Thoracic aorta (tissue), 2 donors: ENCODE measurements around the gene TRAK1. TPM values are rescaled to one million over a fixed set of nuclear protein-coding genes. Genes with fewer than 3 reads are reported as not detected.
A peak's percentile ranks its signal among the peaks of the same experiment; 100 is the strongest.
"Not testable (repeated sequence)": the region's sequence is repeated elsewhere in the genome, so short reads cannot be mapped to it uniquely, and the experiment has no call there.

Experiments
- ATAC-seq: fragments of 150-250 bp; one replicate; pipeline ENCODE4 v1.8.0; 2017; ENCODE audit warnings: low read depth; ENCODE audit not compliant: insufficient number of reproducible peaks, low FRiP score
- DNase-seq: peaks from one replicate; pipeline ENCODE4 v3.0.0-alpha.2; 2020; ENCODE audit warnings: low spot score
- H3K27ac ChIP-seq, 2 donors: fragments of 200-600 bp; sonication (generic); 1 replicate in 1 of 2; 2 replicates in 1 of 2; pipeline ENCODE4 v1.5.1; 2016; ENCODE audit warnings: mild to moderate bottlenecking in 2 of 2, moderate library complexity in 2 of 2
- H3K27me3 ChIP-seq: fragments of 200-600 bp; sonication (generic); replicated peaks from 2 replicates; pipeline ENCODE4 v1.6.0; 2016; ENCODE audit warnings: mild to moderate bottlenecking; ENCODE audit not compliant: insufficient read depth
- H3K36me3 ChIP-seq: fragments of 200-600 bp; sonication (generic); one replicate; pipeline ENCODE4 v1.5.1; 2016
- H3K4me1 ChIP-seq, 2 donors: fragments of 200-600 bp; sonication (generic); 1 replicate in 1 of 2; 2 replicates in 1 of 2; pipeline versions ENCODE4 v1.5.1 to v1.6.0; 2016; ENCODE audit warnings: low read depth in 2 of 2, mild to moderate bottlenecking in 1 of 2; ENCODE audit not compliant: control insufficient read depth in 1 of 2
- H3K4me3 ChIP-seq: fragments of 200-600 bp; sonication (generic); 2 replicates; pipeline ENCODE4 v1.5.1; 2016; ENCODE audit warnings: mild to moderate bottlenecking
- H3K9me3 ChIP-seq: fragments of 200-600 bp; sonication (generic); 2 replicates; pipeline ENCODE4 v1.5.1; 2016
- total RNA-seq, 2 donors: library from RNA; depleted of rRNA; stranded (reverse); fragments of >200 nt; gene quantifications; one replicate each; pipeline versions ENCODE4 v1.1.0 to v1.2.3, GENCODE V29; 2016
- TF ChIP-seq, protein P1 (sequence below): fragments of 200-600 bp; sonication (generic); IDR thresholded peaks from one replicate; pipeline ENCODE4 v1.5.1; 2019; ENCODE audit warnings: antibody characterized with exemption

Gene TRAK1
- total RNA-seq, 2 donors from 2014 or later: 35.1 to 36.0 TPM

DNA sequence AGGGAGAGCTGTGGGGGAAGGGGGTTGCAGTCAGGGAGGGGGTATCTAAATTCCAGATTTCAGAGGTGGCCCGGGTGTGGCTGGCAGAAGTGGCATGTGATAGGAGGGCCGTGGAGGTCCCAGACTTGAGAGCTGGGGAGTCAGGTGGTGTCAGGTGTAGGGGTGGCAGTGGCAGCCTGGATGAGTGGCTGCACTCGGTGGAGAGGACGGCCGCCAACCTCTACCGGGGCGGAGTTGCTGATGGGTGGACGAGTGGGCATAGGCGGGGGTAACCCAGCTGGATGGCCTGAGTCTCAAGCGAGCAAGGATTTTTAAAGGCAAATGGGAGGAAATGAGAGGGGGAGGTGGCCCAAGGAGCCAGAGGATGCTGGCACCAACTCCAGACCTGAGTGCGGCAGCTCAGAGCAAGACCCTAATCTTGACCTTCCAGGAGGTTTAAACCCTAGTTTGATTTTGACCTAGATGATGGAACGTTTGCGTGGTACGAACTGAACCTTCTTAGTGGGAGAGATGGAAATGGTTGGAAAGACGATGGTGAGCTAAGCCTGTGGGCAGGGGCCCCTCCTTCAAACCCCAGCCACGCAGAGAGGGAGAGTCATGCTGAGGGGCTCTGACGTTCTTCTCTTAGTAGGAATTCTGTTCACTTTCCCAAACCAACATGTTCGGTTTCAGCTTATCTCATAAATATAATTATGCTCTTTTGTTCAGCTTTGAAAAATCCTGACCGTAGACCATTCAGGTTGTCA is 8.0 kb downstream of the TRAK1 start:
- no peak overlapping the region for H3K27ac ChIP-seq
- DNase-seq (no peak), ATAC-seq (no peak)
- TF ChIP-seq, protein P1, sequence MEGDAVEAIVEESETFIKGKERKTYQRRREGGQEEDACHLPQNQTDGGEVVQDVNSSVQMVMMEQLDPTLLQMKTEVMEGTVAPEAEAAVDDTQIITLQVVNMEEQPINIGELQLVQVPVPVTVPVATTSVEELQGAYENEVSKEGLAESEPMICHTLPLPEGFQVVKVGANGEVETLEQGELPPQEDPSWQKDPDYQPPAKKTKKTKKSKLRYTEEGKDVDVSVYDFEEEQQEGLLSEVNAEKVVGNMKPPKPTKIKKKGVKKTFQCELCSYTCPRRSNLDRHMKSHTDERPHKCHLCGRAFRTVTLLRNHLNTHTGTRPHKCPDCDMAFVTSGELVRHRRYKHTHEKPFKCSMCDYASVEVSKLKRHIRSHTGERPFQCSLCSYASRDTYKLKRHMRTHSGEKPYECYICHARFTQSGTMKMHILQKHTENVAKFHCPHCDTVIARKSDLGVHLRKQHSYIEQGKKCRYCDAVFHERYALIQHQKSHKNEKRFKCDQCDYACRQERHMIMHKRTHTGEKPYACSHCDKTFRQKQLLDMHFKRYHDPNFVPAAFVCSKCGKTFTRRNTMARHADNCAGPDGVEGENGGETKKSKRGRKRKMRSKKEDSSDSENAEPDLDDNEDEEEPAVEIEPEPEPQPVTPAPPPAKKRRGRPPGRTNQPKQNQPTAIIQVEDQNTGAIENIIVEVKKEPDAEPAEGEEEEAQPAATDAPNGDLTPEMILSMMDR: no peak
- no peaks in the 10 kb centered on the region for H3K9me3 ChIP-seq
- no peaks in the 10 kb centered on the region for H3K27me3 ChIP-seq
- peaks cover 3% of the 10 kb centered on the region for H3K36me3 ChIP-seq
- H3K4me3 ChIP-seq: no peak overlapping the region
- H3K4me1 ChIP-seq: peaks cover 18 to 58% of the 10 kb centered on the region in 2 donors

DNA sequence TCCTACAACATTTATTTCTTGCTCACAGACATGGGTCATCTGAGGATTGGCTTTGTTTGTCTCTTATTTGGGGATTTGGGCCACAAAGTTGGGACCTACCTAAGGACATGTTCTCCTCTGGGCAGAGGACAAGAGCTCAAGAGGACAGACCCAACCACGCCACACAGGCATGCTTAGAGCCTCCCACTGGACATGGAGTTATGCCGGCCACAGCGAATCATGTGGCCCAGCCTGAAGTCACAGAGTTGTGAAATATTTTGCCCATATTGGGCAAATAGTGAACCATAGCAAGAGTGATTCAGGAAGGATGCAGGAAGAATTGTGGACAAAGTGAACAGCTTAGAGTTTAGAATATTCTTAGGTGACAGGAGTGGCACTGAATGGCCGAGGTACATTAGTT is 9.9 kb downstream of the TRAK1 start:
- TF ChIP-seq, protein P1: no peak
- Histone ChIP-seq H3K27ac (peak overlapping the region in 1 of 2 donors; percentile 55), H3K4me3 (no peak overlapping the region), H3K4me1 (peaks cover 18 to 52% of the 10 kb centered on the region in 2 donors), H3K27me3 (no peaks in the 10 kb centered on the region), H3K9me3 (no peaks in the 10 kb centered on the region), H3K36me3 (peaks cover 7% of the 10 kb centered on the region)
- ATAC-seq (peak; percentile 94), DNase-seq (no peak)

DNA sequence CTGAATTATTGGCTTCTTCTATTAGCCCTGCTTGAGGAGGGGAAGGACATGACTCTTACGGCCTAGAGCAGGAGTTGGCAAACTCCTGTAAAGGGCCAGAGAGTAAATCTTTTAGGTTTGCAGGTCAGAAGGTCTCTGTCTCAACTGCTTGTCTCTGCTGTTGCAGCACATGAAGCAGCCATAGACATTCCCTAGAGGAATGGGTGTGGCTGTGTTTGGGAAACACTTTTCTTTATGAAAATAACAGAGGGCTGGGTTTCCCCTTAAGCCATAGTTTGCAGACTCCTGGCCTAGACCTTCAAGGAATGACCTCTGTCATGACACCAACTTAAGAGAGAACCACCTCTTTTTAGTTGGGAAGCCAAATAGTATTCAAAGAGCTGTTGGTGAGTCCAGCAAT is 10.3 kb downstream of the TRAK1 start:
- Histone ChIP-seq H3K9me3 (no peaks in the 10 kb centered on the region), H3K27ac (peak overlapping the region; percentile 9 to 55), H3K36me3 (peaks cover 7% of the 10 kb centered on the region), H3K27me3 (no peaks in the 10 kb centered on the region), H3K4me3 (no peak overlapping the region), H3K4me1 (peaks cover 18 to 52% of the 10 kb centered on the region in 2 donors)
- TF ChIP-seq, protein P1: no peak
- no peak for ATAC-seq
- no peak for DNase-seq

DNA sequence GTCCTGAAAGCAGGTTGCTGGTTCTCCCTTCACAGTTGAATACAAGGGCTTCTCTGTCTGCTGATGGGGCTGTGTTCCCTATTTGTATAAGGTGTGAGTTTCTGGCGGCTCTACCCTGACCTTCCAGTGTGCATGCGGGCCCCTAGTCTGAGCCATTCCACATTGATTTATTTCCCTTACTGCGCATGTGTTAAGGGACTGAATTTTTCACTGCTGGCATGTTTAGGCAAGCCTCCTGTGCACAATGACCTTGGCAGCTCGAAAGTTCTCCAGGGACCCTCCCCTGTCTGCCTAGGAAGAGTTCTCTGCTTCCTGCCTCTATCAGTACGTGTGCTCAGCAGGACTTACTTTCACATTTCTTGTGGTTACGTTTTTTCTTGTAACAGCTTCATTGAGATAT is 11.4 kb downstream of the TRAK1 start:
- H3K36me3 ChIP-seq: peaks cover 7% of the 10 kb centered on the region
- no peak for DNase-seq
- no peaks in the 10 kb centered on the region for H3K9me3 ChIP-seq
- no peak overlapping the region for H3K27ac ChIP-seq
- peaks cover 18 to 45% of the 10 kb centered on the region in 2 donors for H3K4me1 ChIP-seq
- ATAC-seq: no peak
- no peaks in the 10 kb centered on the region for H3K27me3 ChIP-seq
- TF ChIP-seq, protein P1: no peak
- H3K4me3 ChIP-seq: no peak overlapping the region

DNA sequence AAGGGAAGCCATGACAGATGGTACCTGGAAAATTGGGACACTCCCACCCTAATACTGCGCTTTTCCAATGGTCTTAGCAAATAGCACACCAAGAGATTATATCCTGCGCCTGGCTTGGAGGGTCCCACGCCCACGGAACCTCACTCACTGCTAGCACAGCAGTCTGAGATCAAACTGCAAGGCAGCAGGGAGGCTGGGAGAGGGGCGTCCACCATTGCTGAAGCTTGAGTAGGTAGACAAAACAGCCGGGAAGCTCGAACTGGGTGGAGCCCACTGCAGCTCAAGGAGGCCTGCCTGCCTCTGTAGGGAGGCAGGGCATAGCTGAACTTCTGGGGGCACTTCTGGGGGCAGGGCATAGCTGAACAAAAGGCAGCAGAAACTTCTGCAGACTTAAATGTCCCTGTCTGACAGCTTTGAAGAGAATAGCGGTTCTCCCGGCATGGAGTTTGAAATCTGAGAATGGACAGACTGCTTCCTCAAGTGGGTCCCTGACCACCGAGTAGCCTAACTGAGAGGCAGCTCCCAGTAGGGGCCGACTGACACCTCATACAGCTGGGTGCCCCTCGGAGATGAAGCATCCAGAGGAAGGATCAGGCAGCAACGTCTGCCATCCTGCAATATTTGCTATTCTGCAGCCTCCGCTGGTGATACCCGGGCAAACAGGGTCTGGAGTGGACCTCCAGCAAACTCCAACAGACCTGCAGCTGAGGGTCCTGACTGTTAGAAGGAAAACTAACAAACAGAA is 12.9 kb downstream of the TRAK1 start:
- DNase-seq, ATAC-seq, H3K27me3 ChIP-seq, H3K36me3 ChIP-seq, H3K27ac ChIP-seq, H3K4me3 ChIP-seq, H3K9me3 ChIP-seq: not testable (repeated sequence)
- H3K4me1 ChIP-seq: peaks cover 13 to 30% of the 10 kb centered on the region in 2 donors

DNA sequence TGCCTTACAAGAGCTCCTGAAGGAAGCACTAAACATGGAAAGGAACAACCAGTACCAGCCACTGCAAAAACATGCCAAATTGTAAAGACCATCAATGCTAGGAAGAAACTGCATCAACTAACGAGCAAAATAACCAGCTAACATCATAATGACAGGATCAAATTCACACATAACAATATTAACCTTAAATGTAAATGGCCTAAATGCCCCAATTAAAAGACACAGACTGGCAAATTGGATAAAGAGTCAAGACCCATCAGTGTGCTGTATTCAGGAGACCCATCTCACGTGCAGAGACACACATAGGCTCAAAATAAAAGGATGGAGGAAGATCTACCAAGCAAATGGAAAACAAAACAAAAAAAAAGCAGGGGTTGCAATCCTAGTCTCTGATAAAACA is 14.8 kb downstream of the TRAK1 start:
- not testable (repeated sequence) for H3K4me3 ChIP-seq, H3K27me3 ChIP-seq, H3K27ac ChIP-seq, H3K36me3 ChIP-seq, H3K9me3 ChIP-seq, DNase-seq, ATAC-seq
- peaks cover 11 to 17% of the 10 kb centered on the region in 2 donors for H3K4me1 ChIP-seq
